Hepatocyte (in vitro differentiated cells): ENCODE data around the gene SRPRA. TPM values are rescaled to one million over a fixed set of nuclear protein-coding genes. Genes with fewer than 3 reads are reported as not detected.

ENCODE experiments used
- DNase-seq: peaks from one replicate; pipeline ENCODE4 v3.0.0-alpha.2; 2016; ENCODE audit warnings: low spot score
- H2AFZ ChIP-seq: fragments of 200-600 bp; sonication (generic); 2 replicates; pipeline ENCODE4 v1.6.0; 2016; ENCODE audit warnings: antibody characterized with exemption, mild to moderate bottlenecking
- H3K27ac ChIP-seq: fragments of 200-600 bp; sonication (generic); 2 replicates; pipeline ENCODE4 v1.5.1; 2016; ENCODE audit warnings: mild to moderate bottlenecking
- H3K27me3 ChIP-seq: fragments of 200-600 bp; sonication (generic); 2 replicates; pipeline ENCODE4 v1.6.1; 2016
- H3K36me3 ChIP-seq: fragments of 200-600 bp; sonication (generic); replicated peaks from 2 replicates; pipeline ENCODE4 v1.5.1; 2016; ENCODE audit warnings: low read depth; ENCODE audit not compliant: insufficient read depth
- H3K4me1 ChIP-seq: fragments of 200-600 bp; sonication (generic); 2 replicates; pipeline ENCODE4 v1.5.1; 2016; ENCODE audit warnings: mild to moderate bottlenecking, moderate library complexity; ENCODE audit not compliant: insufficient read depth
- H3K4me2 ChIP-seq: fragments of 200-600 bp; sonication (generic); 2 replicates; pipeline ENCODE4 v1.6.0; 2016
- H3K4me3 ChIP-seq: fragments of 200-600 bp; sonication (generic); 2 replicates; pipeline ENCODE4 v1.5.1; 2016; ENCODE audit warnings: mild to moderate bottlenecking
- H3K79me2 ChIP-seq: fragments of 200-600 bp; sonication (generic); 2 replicates; pipeline ENCODE4 v1.6.0; 2017; ENCODE audit warnings: mild to moderate bottlenecking
- H3K9me2 ChIP-seq: fragments of 200-600 bp; sonication (generic); replicated peaks from 2 replicates; pipeline ENCODE4 v1.6.0; 2017; ENCODE audit warnings: mild to moderate bottlenecking; ENCODE audit not compliant: insufficient read depth
- H3K9me3 ChIP-seq: fragments of 200-600 bp; sonication (generic); 2 replicates; pipeline ENCODE4 v1.5.1; 2016; ENCODE audit warnings: low read depth, mild to moderate bottlenecking
- H4K20me1 ChIP-seq: fragments of 200-600 bp; sonication (generic); 2 replicates; pipeline ENCODE4 v1.6.0; 2016; ENCODE audit warnings: mild to moderate bottlenecking; ENCODE audit not compliant: insufficient read depth, poor library complexity, severe bottlenecking
- CTCF ChIP-seq: fragments of 200-600 bp; sonication (generic); IDR thresholded peaks from 2 replicates; pipeline ENCODE4 v1.5.1; 2016; ENCODE audit warnings: antibody characterized with exemption, mild to moderate bottlenecking; ENCODE audit not compliant: poor library complexity
- EZH2 ChIP-seq: fragments of 200-600 bp; sonication (generic); IDR thresholded peaks from 2 replicates; pipeline ENCODE4 v1.6.1; 2016; ENCODE audit warnings: antibody characterized with exemption, mild to moderate bottlenecking, borderline replicate concordance
- EZH2phosphoT487 ChIP-seq: fragments of 200-600 bp; sonication (generic); IDR thresholded peaks from one replicate; pipeline ENCODE4 v1.6.1; 2018; ENCODE audit warnings: antibody characterized with exemption, mild to moderate bottlenecking, low read depth, moderate library complexity; ENCODE audit not compliant: unreplicated experiment, severe bottlenecking
- WGBS: methylation state at CpG from one replicate; pipeline ENCODE4 v1.1.6; 2016; ENCODE audit warnings: low lambda C conversion rate; ENCODE audit errors: missing lambda C conversion rate; 5-methylcytosine and 5-hydroxymethylcytosine counted together
- polyA plus RNA-seq: library from polyadenylated mRNA; unstranded; fragments of >200 nt; fragmentation: Nextera tagmentation; extraction: Ambion mirVana; gene quantifications from 2 replicates; pipeline ENCODE4 v1.2.1, GENCODE V29; 2016
- total RNA-seq: library from RNA; depleted of rRNA; stranded (reverse); fragments of >200 nt; gene quantifications from 2 replicates; pipeline ENCODE4 v1.2.3, GENCODE V29; 2014

Gene SRPRA
- total and polyA plus RNA-seq, 2 experiments from 2014 or later = 80.4 to 85.7 TPM

DNA sequence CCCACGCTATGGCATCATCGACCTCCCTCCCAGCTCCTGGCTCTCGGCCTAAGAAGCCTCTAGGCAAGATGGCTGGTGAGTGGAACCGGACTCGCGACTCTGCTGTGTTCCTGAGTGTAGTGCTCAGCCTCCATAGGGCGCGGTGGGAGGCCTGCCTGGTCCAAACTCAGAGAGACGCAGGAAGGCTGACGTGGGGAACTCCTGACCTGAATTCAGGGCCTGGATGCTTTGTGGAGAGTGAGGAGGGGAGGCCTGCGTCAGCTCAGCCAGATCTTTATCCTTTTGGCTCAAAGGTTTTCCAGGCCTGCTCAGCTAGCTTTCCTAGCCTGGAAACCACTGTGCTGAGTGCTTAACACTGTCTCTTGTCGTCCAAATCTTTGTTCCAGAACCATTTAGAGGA, 22.2 kb upstream of the SRPRA start:
- Histone ChIP-seq H3K36me3 (no peaks in the 10 kb centered on the region), H3K79me2 (peaks cover 4% of the 10 kb centered on the region), H3K4me2 (no peak overlapping the region), H3K4me3 (no peak overlapping the region), H3K27me3 (no peaks in the 10 kb centered on the region), H4K20me1 (no peaks in the 10 kb centered on the region), H3K9me3 (no peaks in the 10 kb centered on the region), H3K4me1 (no peaks in the 10 kb centered on the region), H2AFZ (no peak overlapping the region), H3K9me2 (no peaks in the 10 kb centered on the region), H3K27ac (peak overlapping the region; percentile 78)
- TF ChIP-seq EZH2phosphoT487 (no peak), CTCF (no peak), EZH2 (no peak)
- 86% methylated on average over 12 of the region's 12 CpGs for WGBS
- DNase-seq = no peak

GRCh38 chr11:126288237-126288636, 19.5 kb upstream of the SRPRA start:
- DNase-seq = no peak
- H3K4me3 ChIP-seq = no peak overlapping the region
- H4K20me1 ChIP-seq = no peaks in the 10 kb centered on the region
- 72% methylated on average over 6 of the region's 6 CpGs for WGBS
- H3K4me1 ChIP-seq = peaks cover 3% of the 10 kb centered on the region
- no peak overlapping the region for H3K27ac ChIP-seq
- TF ChIP-seq EZH2 (no peak), EZH2phosphoT487 (no peak)
- H3K4me2 ChIP-seq = no peak overlapping the region
- H3K9me3 ChIP-seq = no peaks in the 10 kb centered on the region
- no peaks in the 10 kb centered on the region for H3K27me3 ChIP-seq
- no peaks in the 10 kb centered on the region for H3K9me2 ChIP-seq
- H3K36me3 ChIP-seq = no peaks in the 10 kb centered on the region
- H2AFZ ChIP-seq = no peak overlapping the region
- peaks cover 20% of the 10 kb centered on the region for H3K79me2 ChIP-seq

- no peaks in the 10 kb centered on the region for H3K9me2 ChIP-seq
- H3K4me2 ChIP-seq = no peak overlapping the region
- TF ChIP-seq EZH2 = no peak
- no peak for TF ChIP-seq EZH2phosphoT487
- no peak for TF ChIP-seq CTCF
- H3K36me3 ChIP-seq = no peaks in the 10 kb centered on the region
- H3K4me3 ChIP-seq = no peak overlapping the region
- peak; percentile 69 for DNase-seq
- no peaks in the 10 kb centered on the region for H4K20me1 ChIP-seq
- H3K4me1 ChIP-seq = peaks cover 12% of the 10 kb centered on the region
- H3K27ac ChIP-seq = no peak overlapping the region
- H3K27me3 ChIP-seq = no peaks in the 10 kb centered on the region
- no peaks in the 10 kb centered on the region for H3K9me3 ChIP-seq
- no peak overlapping the region for H2AFZ ChIP-seq
- 79% methylated on average over 6 of the region's 6 CpGs for whole genome bisulfite sequencing
- H3K79me2 ChIP-seq = peaks cover 20% of the 10 kb centered on the region
These were observed 16.1 kb upstream of the SRPRA start for GRCh38 chr11:126284829-126285228.

DNA sequence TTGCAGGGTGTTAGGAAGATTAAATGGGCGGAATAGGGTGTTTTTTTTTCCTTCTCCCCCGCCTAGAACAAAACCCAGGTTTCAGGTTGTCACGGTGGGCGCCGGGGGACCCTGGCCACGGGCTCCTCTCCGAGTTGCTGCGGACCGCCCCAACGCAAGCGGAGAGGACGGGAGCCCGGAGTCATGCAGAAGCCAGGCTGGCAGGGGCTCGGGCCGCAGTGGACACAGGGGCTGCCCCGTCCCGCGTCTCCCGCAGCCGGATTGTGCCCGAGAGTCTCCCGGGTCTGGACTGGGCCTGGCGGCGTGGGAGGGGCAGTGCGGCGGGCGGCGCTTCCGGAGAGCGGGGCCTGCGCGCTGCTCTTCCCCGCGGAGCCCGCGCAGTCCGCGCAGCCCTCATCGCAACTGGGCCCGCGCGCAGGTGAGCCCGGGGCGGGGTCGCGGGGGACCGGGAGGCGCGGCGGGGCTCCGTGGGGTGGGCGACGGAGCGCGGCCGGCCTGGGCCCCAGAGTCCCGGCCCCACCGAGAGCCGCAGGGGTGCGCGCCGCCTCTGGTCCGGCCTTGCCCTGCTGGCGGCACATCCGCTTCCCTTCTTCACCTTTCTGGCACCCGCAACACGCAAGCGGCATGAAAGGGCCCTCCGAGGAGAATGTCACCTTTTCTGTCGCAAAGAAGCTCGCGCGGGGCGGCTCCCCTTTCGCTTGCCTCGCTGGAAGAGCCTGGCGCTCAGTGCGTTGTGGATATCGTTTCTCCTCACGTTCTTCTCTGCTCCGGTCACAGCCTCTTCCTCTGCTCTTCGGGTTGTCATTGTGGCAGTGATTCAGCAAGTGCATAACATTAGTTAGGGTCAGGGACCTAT, 14.3 kb upstream of the SRPRA start, which contains the start of gene TIRAP:
Gene TIRAP, plus strand, starts transcription at position 358 of the 856 bp plus-strand sequence. CDS start 7,802 bp downstream, outside the sequence.
- Histone ChIP-seq H3K27ac (peak within 1 kb of the TSS; percentile 98), H3K4me3 (peak within 1 kb of the TSS; percentile 98), H3K9me3 (no peaks in the 10 kb centered on the region), H4K20me1 (no peaks in the 10 kb centered on the region), H3K79me2 (peaks cover 20% of the 10 kb centered on the region), H3K9me2 (no peaks in the 10 kb centered on the region), H3K27me3 (no peaks in the 10 kb centered on the region), H2AFZ (peak within 1 kb of the TSS; percentile 100), H3K36me3 (no peaks in the 10 kb centered on the region), H3K4me2 (peak within 1 kb of the TSS; percentile 95), H3K4me1 (peaks cover 12% of the 10 kb centered on the region)
- peak; percentile 82 for DNase-seq
- TF ChIP-seq EZH2phosphoT487 (no peak), CTCF (no peak), EZH2 (no peak)
- WGBS = 2% methylated on average over 41 of the region's 82 CpGs
